GM18499 (cell line): ENCODE data around the gene SORCS1.

Source experiments
- ATAC-seq: cut with Tn5 transposase; IDR thresholded peaks from one replicate; pipeline ENCODE4 v1.9.1; 2021; ENCODE audit warnings: moderate number of reproducible peaks; ENCODE audit not compliant: insufficient read depth, unreplicated experiment

SORCS1 gene

DNA sequence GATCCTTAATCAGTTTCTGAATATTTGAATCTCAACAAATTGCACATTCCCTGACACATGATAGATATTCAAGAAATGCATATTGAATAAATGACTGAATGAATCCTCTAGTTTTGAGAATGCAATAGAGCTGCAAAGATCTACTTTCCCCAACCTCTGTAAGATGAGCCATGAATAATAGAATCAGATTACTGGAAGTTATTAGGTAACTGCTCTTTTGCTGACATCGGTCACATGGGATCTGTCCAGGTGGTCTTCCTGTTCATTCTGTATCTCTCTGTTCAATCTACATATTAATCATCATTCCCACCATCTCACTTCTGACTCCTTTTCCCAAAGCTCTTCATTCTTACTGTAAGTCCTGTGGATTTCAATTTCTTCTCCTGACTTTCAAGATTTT is 638.7 kb downstream of the SORCS1 start:
- no peak for ATAC-seq
